Lower leg skin (tissue), 4 donors: ENCODE measurements around the gene CNNM4. TPM values are rescaled to one million over a fixed set of nuclear protein-coding genes. Genes with fewer than 3 reads are reported as not detected.
"Not testable (repeated sequence)": the region's sequence is repeated elsewhere in the genome, so short reads cannot be mapped to it uniquely, and the experiment has no call there.

ENCODE experiments used
- DNase-seq, 2 donors: peaks; one replicate each; pipeline ENCODE4 v3.0.0-alpha.2; 2019; ENCODE audit warnings: low spot score in 2 of 2
- H3K4me3 ChIP-seq: fragments of 200-600 bp; sonication (generic); 2 replicates; pipeline ENCODE4 v1.5.1; 2017; ENCODE audit warnings: mild to moderate bottlenecking, low read depth; ENCODE audit not compliant: poor library complexity, severe bottlenecking
- POLR2A ChIP-seq, 2 donors: fragments of 450-650 bp; IDR thresholded peaks; one replicate each; pipeline ENCODE4 v1.6.1; 2016 to 2017; ENCODE audit warnings: antibody characterized with exemption in 2 of 2, mild to moderate bottlenecking in 1 of 2, moderate library complexity in 1 of 2
- WGBS, 2 donors: methylation state at CpG; one replicate each; pipeline ENCODE4 v1.1.5; 2018; 5-methylcytosine and 5-hydroxymethylcytosine counted together
- intact Hi-C: fragments of 100-400 bp; cut with DNase I; formaldehyde crosslinking; loops from one replicate; pipeline ENCODE4 v1.15.0; 2023; ENCODE audit warnings: low total_unique reads
- total RNA-seq, 4 donors: library from RNA; depleted of rRNA; stranded (reverse); fragments of >200 nt; gene quantifications; one replicate each; pipeline ENCODE4 v1.1.0, GENCODE V29; 2016
- TF ChIP-seq, protein P1 (sequence below), 3 donors: fragments of 450-650 bp; IDR thresholded peaks; one replicate each; pipeline ENCODE4 v1.5.1; 2016; ENCODE audit warnings: antibody characterized with exemption in 3 of 3, mild to moderate bottlenecking in 3 of 3, moderate library complexity in 2 of 3

CNNM4 gene
- total RNA-seq, 4 donors from 2014 or later = 17.4 to 29.1 (median 22.2) TPM

DNA sequence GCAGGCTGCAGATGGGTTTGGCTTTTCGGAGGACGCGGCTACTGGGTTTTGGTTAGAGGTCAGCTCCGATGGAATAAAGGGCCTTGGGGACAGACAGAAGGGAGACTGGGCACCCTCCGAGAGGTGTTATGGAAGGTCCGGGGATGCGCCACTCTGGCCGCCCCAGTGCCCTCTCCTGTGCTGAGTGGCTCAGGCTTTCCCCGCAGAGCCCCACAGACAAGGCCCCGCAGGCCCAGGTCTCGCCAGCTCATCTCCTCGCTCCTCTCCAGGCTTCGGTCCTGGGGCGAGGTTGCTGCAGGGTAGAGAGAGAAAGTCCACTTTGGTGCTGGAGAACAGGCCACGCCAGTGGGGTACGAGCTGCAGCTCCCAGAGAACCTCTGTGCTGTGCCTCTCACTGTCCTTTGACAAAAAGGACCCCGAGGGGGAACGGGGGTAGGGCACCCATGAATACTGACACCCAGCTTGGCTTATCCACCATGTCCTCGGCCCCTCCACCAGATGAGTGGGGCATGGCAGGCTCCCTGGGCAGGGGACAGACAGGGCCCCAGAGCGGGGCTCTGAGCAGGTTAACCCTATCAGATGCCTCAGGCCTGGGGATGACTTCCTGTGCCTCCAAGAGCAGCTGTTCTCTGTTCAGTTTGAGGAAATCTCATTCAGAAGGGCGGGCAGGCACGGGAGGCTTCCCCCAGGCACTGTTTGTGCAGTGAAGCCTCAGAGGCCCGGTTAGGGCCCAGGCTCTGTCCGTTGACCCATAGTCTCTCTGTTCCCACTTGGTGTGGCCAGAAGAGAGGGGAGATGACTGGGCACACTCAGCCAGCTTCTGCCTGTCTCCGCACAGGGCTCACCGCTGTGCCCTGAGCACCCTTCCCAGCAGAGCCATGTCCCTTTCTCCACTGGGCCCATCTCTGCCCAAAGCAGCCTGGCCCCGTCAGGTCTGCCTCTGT is 39.6 kb downstream of the CNNM4 start:
- no peak overlapping the region for H3K4me3 ChIP-seq
- WGBS, 2 donors = 88% methylated on average over 16 to 27 of the region's 27 CpGs
- DNase-seq = no peak
- TF ChIP-seq, protein P1, sequence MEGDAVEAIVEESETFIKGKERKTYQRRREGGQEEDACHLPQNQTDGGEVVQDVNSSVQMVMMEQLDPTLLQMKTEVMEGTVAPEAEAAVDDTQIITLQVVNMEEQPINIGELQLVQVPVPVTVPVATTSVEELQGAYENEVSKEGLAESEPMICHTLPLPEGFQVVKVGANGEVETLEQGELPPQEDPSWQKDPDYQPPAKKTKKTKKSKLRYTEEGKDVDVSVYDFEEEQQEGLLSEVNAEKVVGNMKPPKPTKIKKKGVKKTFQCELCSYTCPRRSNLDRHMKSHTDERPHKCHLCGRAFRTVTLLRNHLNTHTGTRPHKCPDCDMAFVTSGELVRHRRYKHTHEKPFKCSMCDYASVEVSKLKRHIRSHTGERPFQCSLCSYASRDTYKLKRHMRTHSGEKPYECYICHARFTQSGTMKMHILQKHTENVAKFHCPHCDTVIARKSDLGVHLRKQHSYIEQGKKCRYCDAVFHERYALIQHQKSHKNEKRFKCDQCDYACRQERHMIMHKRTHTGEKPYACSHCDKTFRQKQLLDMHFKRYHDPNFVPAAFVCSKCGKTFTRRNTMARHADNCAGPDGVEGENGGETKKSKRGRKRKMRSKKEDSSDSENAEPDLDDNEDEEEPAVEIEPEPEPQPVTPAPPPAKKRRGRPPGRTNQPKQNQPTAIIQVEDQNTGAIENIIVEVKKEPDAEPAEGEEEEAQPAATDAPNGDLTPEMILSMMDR (IDR thresholded peaks at IDR 0.05) = no peak
- no peak for TF ChIP-seq POLR2A (IDR thresholded peaks at IDR 0.05)
- intact Hi-C loops = no loop called here

DNA sequence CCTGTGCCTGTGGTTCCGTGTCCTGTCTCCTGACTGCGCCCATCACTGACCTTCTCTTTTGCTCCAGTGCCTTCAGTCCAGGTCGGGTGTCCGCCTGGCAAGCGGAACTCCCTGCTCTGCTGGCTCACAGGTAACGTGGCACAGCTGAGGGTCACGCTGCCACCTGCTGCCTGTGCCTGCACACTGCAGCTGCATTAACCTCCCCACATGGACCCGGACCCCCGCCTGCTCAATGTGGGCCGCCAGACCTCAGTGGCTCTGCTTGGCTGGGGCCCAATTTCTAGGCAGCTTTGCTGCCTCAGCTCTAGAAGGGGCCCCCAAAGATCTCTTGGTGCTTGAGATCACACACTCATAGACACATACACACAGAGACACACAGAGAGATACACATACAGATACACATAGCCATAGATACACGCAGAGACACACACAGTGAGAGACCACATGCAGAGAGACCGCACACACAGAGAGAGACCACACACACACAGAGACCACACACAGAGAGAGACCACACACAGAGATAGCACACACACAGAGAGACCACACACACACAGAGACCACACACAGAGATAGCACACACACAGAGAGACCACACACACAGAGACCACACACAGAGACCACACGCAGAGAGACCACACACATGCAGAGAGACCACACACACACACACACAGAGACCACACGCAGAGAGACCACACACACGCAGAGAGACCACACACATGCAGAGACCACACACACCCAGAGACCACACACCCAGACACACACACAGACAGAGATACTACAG is 40.5 kb downstream of the CNNM4 start:
- no peak overlapping the region for H3K4me3 ChIP-seq
- peak; percentile 58 to 92 for DNase-seq
- TF ChIP-seq POLR2A (IDR thresholded peaks at IDR 0.05) = no peak
- TF ChIP-seq, protein P1 (IDR thresholded peaks at IDR 0.05) = peak in 1 of 3 donors; percentile 85
- 44 to 48% methylated on average over 15 of the region's 15 CpGs for WGBS, 2 donors
- intact Hi-C loops = no loop called here

DNA sequence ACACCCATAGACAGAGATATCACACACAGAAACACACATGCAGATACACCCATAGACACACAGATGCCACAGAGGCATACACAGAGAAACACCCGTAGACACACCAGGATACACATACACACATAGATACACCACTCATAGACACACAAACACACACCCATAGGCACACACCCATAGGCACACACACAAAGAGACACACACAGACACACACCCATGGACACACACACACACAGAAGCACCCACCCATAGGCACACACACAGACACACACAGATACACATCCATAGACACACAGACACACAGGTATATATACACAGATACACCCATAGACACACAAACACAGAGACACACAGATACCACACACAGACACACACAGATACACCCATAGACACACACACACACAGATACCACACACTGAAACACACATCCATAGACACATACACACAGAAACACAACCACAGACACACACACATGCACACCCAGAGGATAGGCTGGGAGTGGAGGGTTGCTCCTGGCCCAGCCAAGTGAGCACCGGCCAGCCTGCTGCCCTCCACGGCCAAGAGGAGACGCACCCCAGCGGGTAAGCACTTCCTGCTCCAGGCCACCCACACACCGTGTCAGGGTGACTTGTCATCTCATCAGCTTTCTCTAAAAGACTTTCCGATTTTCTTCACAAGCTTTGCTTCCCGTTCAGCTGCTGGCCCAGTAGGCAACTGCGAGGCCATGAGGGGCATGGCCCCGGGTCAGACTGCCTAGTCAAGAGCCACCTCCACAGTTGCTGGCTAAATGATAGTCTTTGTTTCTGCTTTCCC is 41.3 kb downstream of the CNNM4 start:
- WGBS, 2 donors = 91 to 92% methylated on average over 8 to 10 of the region's 10 CpGs
- intact Hi-C loops = no loop called here
- TF ChIP-seq POLR2A (IDR thresholded peaks at IDR 0.05) = no peak
- TF ChIP-seq, protein P1 (IDR thresholded peaks at IDR 0.05) = no peak

DNA sequence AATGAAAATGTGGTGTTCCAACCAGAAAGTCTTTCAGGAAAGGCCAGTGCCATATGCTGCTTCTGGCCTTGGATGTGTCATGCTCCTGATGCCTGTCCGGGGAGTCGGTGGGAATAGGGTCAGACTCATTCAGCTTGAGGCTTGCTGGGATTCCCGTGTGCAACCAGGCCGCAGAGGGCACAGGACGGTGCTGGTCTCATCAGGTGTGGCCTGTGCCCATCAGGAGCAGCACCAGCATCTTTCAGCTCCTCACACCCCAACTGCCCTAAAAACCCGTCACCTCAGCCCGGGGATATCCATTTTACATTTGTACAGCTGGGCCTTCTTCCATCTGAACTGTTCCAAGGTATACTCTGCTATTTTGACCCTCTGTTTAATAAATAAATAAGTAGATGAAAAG is 42.0 kb downstream of the CNNM4 start:
- 93 to 95% methylated on average over 7 of the region's 7 CpGs for WGBS, 2 donors
- TF ChIP-seq POLR2A (IDR thresholded peaks at IDR 0.05) = no peak
- no peak overlapping the region for H3K4me3 ChIP-seq
- intact Hi-C loops = no loop called here
- no peak for DNase-seq

More for the DNA sequence above, 41.3 kb downstream of the CNNM4 start:
- H3K4me3 ChIP-seq = no peak overlapping the region
- no peak for DNase-seq

DNA sequence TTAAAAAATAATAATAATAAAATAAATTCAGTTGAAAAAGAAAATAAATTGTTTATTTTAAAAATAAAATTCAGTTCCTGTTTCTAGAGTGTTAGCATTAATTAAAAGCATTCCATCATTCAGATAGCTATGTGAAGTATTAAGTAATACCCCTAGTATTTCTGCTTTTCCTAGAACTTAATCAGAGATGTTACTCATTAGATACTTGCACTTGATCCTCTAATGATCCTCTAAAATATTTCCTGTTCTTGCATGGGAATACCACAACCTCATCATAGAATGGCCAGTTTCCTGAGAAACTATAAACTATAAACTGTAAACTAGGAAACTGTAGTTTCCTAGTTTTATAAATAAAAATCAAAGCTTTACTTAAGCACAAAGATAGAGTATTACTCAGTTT is 44.3 kb downstream of the CNNM4 start:
- TF ChIP-seq POLR2A (IDR thresholded peaks at IDR 0.05) = no peak
- TF ChIP-seq, protein P1 (IDR thresholded peaks at IDR 0.05) = no peak
- DNase-seq = no peak
- intact Hi-C loops = no loop called here
- no peak overlapping the region for H3K4me3 ChIP-seq

DNA sequence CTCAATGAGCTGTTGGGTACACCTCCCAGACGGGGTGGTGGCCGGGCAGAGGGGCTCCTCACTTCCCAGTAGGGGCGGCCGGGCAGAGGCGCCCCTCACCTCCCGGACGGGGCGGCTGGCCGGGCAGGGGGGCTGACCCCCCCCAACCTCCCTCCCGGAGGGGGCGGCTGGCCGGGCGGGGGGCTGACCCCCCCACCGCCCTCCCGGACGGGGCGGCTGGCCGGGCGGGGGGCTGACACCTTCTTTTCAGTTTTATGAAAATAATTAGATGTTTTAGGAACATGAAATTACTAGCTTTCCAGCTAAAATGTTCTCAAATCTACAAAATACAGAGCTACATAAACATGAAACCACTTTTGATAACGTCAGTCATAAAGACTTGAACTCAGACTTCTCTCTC is 45.2 kb downstream of the CNNM4 start:
- intact Hi-C loops, H3K4me3 ChIP-seq, DNase-seq: not testable (repeated sequence)
- WGBS, 2 donors = 89 to 92% methylated on average over 6 to 10 of the region's 20 CpGs
